MCF 10A (cell line): ENCODE data around the gene IL1RL2. TPM values are rescaled to one million over a fixed set of nuclear protein-coding genes. Genes with fewer than 3 reads are reported as not detected.

Source experiments
- BruUV-seq: library from RNA; stranded (reverse); fragments of 400-500 nt; replicated peaks from 2 replicates; lab custom pipeline; 2021; lab: Mats Ljungman, UMichigan
- CTCF ChIA-PET: fragments of 300-600 bp; sonication (Branson Sonifier 250); formaldehyde crosslinking; extraction: SDS; loops from one replicate; lab custom pipeline; 2021; ENCODE audit warnings: antibody characterized with exemption, inconsistent platforms; lab: Yijun Ruan, JAX
- POLR2A ChIA-PET: fragments of 300-600, 350-650 bp; sonication (Branson Sonifier 250); formaldehyde crosslinking; extraction: SDS; loops from one replicate; lab custom pipeline; 2020; ENCODE audit warnings: antibody characterized with exemption, inconsistent platforms; lab: Yijun Ruan, JAX
- DNase-seq: peaks from one replicate; pipeline ENCODE4 v3.0.0-alpha.2; 2018; ENCODE audit not compliant: unreplicated experiment
- H3K27ac Mint-ChIP-seq: one replicate; pipeline ENCODE4 v1.8.0; 2022; ENCODE audit warnings: mild to moderate bottlenecking, low read depth, mixed read lengths; ENCODE audit not compliant: unreplicated experiment
- H3K27me3 Mint-ChIP-seq: one replicate; pipeline ENCODE4 v1.8.0; 2022; ENCODE audit warnings: mixed read lengths; ENCODE audit not compliant: insufficient read depth, unreplicated experiment
- H3K36me3 Mint-ChIP-seq: one replicate; pipeline ENCODE4 v1.8.0; 2022; ENCODE audit warnings: mild to moderate bottlenecking, moderate library complexity, mixed read lengths; ENCODE audit not compliant: insufficient read depth, unreplicated experiment
- H3K4me1 Mint-ChIP-seq: one replicate; pipeline ENCODE4 v1.8.0; 2022; ENCODE audit warnings: mixed read lengths; ENCODE audit not compliant: insufficient read depth, unreplicated experiment
- H3K4me3 Mint-ChIP-seq: one replicate; pipeline ENCODE4 v1.8.0; 2022; ENCODE audit warnings: mild to moderate bottlenecking, moderate library complexity, mixed read lengths; ENCODE audit not compliant: unreplicated experiment
- H3K9me3 Mint-ChIP-seq: one replicate; pipeline ENCODE4 v1.8.0; 2022; ENCODE audit warnings: mixed read lengths; ENCODE audit not compliant: unreplicated experiment
- intact Hi-C: fragments of 100-400 bp; cut with micrococcal nuclease; formaldehyde crosslinking; loops from 2 replicates; pipeline ENCODE4 v1.14.1; 2022
- total RNA-seq: library from RNA; stranded (reverse); gene quantifications from 2 replicates; pipeline ENCODE4 v1.2.3, GENCODE V29; 2022
- TF ChIP-seq, protein P1 (sequence below): fragments of 200-600 bp; IDR thresholded peaks from one replicate; pipeline ENCODE4 v1.8.0; 2022; ENCODE audit warnings: antibody characterized with exemption, mild to moderate bottlenecking; ENCODE audit not compliant: unreplicated experiment

Gene IL1RL2
- total RNA-seq, 1 experiment from 2014 or later, result not detected

DNA sequence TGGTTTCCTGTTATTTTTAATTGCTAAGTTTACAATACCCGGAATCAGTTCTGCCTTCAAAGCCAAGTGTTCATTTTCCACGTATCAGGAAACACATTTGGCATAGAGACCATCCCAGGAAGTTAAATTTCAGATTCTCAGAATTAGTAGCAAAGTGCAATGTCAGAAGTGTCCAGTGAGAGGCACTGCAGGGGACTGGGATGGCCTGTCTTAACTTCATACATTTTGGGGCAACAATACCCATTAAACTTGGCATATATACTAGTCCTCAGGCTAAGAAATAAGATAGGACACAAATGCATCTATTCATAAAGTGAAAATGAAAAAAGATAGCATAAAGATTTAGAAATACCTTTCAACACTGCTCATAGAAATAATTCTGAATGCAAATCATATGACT is 1.5 kb upstream of the IL1RL2 start:
- no peaks in the 10 kb centered on the region for H3K36me3 Mint-ChIP-seq
- DNase-seq, result peak; percentile 31
- BruUV-seq, result no TSS peak
- intact Hi-C loops, result loop anchor here (1.0 to 5.0 kb wide), 2 partner anchors 55 to 262 kb away; no protein-coding TSS in a partner anchor
- H3K9me3 Mint-ChIP-seq, result no peaks in the 10 kb centered on the region
- ChIA-PET POLR2A (interaction anchor here (0.6 to 0.7 kb wide), 2 partner anchors 16 to 56 kb away, joined by 3 read pairs; no protein-coding TSS in a partner anchor), CTCF (interaction anchor here (0.7 to 5.3 kb wide), 8 partner anchors 20 to 435 kb away, joined by 3 to 29 read pairs (median 4); no protein-coding TSS in a partner anchor)
- H3K4me1 Mint-ChIP-seq, result no peaks in the 10 kb centered on the region
- H3K4me3 Mint-ChIP-seq, result no peak overlapping the region
- no peak overlapping the region for H3K27ac Mint-ChIP-seq
- H3K27me3 Mint-ChIP-seq, result no peaks in the 10 kb centered on the region
- TF ChIP-seq, protein P1, sequence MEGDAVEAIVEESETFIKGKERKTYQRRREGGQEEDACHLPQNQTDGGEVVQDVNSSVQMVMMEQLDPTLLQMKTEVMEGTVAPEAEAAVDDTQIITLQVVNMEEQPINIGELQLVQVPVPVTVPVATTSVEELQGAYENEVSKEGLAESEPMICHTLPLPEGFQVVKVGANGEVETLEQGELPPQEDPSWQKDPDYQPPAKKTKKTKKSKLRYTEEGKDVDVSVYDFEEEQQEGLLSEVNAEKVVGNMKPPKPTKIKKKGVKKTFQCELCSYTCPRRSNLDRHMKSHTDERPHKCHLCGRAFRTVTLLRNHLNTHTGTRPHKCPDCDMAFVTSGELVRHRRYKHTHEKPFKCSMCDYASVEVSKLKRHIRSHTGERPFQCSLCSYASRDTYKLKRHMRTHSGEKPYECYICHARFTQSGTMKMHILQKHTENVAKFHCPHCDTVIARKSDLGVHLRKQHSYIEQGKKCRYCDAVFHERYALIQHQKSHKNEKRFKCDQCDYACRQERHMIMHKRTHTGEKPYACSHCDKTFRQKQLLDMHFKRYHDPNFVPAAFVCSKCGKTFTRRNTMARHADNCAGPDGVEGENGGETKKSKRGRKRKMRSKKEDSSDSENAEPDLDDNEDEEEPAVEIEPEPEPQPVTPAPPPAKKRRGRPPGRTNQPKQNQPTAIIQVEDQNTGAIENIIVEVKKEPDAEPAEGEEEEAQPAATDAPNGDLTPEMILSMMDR, result peak; percentile 36

DNA sequence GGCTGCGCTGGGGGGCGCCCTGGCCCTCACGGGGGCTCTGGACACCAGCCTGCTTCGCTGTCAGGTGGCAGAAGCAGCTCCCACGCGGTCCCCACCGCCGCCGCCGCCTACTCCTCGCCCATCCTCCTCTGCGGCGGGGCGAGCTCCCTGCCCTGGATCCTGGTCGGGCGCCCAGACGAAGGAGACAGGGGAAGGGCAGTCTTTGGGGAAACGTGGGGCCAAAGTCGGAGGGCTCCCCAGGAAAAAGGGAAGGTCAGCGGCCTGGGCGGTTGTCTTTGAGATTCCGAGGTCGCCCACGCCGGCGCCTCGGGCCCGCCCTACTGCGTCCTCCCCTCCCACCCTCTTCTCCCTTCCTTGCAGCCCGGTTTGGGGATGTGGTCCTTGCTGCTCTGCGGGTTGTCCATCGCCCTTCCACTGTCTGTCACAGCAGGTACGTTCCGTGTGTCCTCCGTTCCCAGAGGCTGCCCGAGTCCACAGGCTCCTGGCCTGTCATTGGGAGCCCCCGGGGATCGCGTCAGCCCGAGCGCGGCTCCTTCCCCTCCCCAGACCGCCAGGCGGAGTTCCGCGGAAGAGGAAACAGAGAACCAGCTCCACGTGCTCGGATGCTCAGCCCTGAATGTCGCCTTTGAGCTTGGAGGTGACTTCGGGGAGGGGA is 800 bp downstream of the IL1RL2 start:
- BruUV-seq, result no TSS peak
- CTCF ChIA-PET, result interaction anchor here (1.0 to 1.1 kb wide), 2 partner anchors 21 to 167 kb away, joined by 4 to 5 read pairs; no protein-coding TSS in a partner anchor
- peaks cover 5% of the 10 kb centered on the region for H3K4me1 Mint-ChIP-seq
- DNase-seq, result no peak
- no peak overlapping the region for H3K4me3 Mint-ChIP-seq
- TF ChIP-seq, protein P1, result no peak
- H3K36me3 Mint-ChIP-seq, result no peaks in the 10 kb centered on the region
- H3K27ac Mint-ChIP-seq, result no peak overlapping the region
- intact Hi-C loops, result loop anchor here (5.0 kb wide), 1 partner anchor 260 kb away; no protein-coding TSS in a partner anchor
- no peaks in the 10 kb centered on the region for H3K9me3 Mint-ChIP-seq
- POLR2A ChIA-PET, result interaction anchor here (0.6 kb wide), 1 partner anchor 88 kb away, joined by 3 read pairs; no protein-coding TSS in a partner anchor
- H3K27me3 Mint-ChIP-seq, result no peaks in the 10 kb centered on the region

DNA sequence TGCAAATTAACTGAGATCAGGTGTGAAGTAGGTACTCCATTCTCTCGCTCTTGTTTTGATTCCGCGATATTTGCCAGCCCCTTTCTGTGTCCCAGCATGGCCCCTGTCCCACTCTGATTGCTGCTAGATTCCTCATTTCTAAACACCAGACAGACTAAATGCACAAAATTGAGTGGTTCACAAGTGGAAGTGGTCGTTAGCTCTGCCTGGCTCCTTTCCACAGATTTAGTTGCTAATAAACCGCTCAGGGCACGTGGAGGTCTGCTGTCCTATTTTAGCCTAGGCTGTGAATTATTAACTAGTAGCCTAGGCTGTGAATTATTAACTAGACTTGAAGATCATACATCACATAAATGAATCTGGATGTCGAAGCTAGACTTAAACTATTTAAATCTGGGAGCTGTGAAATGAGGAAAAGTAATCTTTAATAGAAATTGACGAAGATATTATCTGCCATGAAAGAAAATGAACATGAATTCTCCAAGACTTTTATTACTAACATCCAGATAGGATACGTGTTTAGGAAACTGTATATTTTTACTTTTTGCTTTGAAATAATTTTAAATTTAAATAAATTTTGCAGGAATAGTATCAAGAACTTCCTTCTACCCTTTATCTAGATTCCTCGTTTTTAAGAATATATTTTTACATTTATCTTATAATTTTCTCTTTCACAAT is 3.7 kb downstream of the IL1RL2 start:
- Mint-ChIP-seq H3K27ac (no peak overlapping the region), H3K4me3 (no peak overlapping the region), H3K4me1 (peaks cover 16% of the 10 kb centered on the region), H3K27me3 (no peaks in the 10 kb centered on the region), H3K36me3 (no peaks in the 10 kb centered on the region), H3K9me3 (no peaks in the 10 kb centered on the region)
- BruUV-seq, result no TSS peak
- DNase-seq, result no peak
- TF ChIP-seq, protein P1, result no peak
- POLR2A ChIA-PET, result interaction anchor here (0.6 kb wide), 1 partner anchor 82 kb away, joined by 3 read pairs; no protein-coding TSS in a partner anchor
- CTCF ChIA-PET, result interaction anchor here (1.0 to 1.8 kb wide), 2 partner anchors 50 to 170 kb away, joined by 4 to 5 read pairs; no protein-coding TSS in a partner anchor
- intact Hi-C loops, result no loop called here

DNA sequence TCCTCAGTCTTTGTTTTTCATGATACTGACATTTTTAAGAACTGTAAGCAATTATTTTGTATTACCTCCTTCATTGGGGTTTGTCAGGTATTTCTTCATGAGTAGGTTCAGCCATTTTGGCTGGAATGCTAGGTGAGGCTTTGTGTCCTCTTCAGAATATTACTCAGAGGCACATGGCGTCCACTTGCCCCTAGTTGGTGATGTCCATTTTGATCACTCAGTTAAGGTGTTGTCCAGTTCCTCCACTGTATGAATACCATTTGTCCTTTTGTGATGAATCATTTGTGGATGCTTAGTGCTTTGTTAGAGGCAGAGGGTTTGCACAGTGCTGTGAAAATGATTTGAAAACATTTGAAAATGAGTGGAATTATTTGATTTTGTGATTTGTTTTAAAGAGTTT is 4.7 kb downstream of the IL1RL2 start:
- ChIA-PET POLR2A (interaction anchor here (0.6 kb wide), 1 partner anchor 1224 kb away, joined by 3 read pairs; no protein-coding TSS in a partner anchor), CTCF (interaction anchor here (1.0 kb wide), 1 partner anchor 62 kb away, joined by 5 read pairs; no protein-coding TSS in a partner anchor)
- Mint-ChIP-seq H3K27ac (no peak overlapping the region), H3K9me3 (no peaks in the 10 kb centered on the region), H3K27me3 (no peaks in the 10 kb centered on the region), H3K36me3 (no peaks in the 10 kb centered on the region), H3K4me3 (no peak overlapping the region), H3K4me1 (peaks cover 16% of the 10 kb centered on the region)
- DNase-seq, result no peak
- BruUV-seq, result no TSS peak
- TF ChIP-seq, protein P1, result no peak
- intact Hi-C loops, result no loop called here
